Measurements from ENCODE around the gene KRT3.
A peak's percentile ranks its signal among the peaks of the same experiment; 100 is the strongest.

Gene KRT3

DNA sequence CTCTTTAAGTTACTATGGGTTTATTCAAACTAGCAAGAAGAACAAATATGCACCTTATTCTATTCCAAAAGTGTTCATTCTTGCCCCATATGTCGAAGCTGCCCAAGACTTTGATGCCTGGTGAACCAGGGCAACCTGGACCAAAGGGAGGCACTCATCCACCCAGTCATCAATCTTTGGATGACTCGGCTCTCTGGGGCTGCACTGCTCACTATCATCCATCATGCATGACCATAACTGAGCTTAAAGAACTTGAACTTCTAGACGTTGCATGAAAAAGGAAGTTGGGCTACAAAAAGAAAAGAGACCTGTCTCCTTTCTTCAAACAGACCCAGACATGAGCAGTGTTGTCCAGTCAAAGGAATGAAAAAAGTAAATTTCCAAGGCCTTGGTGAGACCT, 16.8 kb upstream of the KRT3 start:
- CTCF ChIA-PET, result interaction anchor here (0.8 kb wide), 1 partner anchor 232 kb away, joined by 3 read pairs; no protein-coding TSS in a partner anchor
- DNase-seq, result peak in 1 of 3 donors; percentile 5

DNA sequence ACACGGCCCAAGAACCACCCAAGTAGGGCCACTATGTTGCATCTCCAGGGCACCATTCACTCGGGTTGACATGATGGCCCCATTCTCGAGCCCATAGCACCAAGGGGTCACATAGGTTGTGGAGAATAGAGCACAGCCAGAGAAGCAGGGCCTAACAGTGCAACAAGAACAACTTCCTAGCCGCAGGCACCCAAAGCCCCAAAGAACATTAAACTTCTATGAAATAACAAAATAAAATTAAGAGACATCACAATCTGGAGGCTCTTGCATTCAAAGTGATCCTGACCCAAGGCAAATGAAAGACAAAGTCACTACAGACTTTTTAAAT, 16.1 kb upstream of the KRT3 start:
- Histone ChIP-seq H3K36me3 (ENCODE audit: control insufficient read depth in 4 of 4, insufficient read depth in 4 of 4, low read length in 3 of 4) (no peaks in the 10 kb centered on the region), H3K4me1 (ENCODE audit: control extremely low read depth in 1 of 4, control insufficient read depth in 4 of 4, insufficient read depth in 4 of 4, low read length in 3 of 4) (no peaks in the 10 kb centered on the region), H3K27ac (ENCODE audit: insufficient read depth in 1 of 2, low read depth in 1 of 2, low read length in 2 of 2, poor library complexity in 1 of 2, severe bottlenecking in 2 of 2) (no peak overlapping the region), H3K27me3 (replicated peaks in 2 of 5; ENCODE audit: control insufficient read depth in 4 of 5, insufficient read depth in 5 of 5, low read length in 4 of 5) (peaks cover 0 to 3% (median 0%) of the 10 kb centered on the region in 5 experiments), H3K4me3 (ENCODE audit: control insufficient read depth in 1 of 7, extremely low read depth in 1 of 7, insufficient read depth in 4 of 7, low read depth in 2 of 7, low read length in 6 of 7) (no peak overlapping the region), H3K9me3 (ENCODE audit: control extremely low read depth in 1 of 5, control insufficient read depth in 4 of 5, insufficient read depth in 2 of 5, low read depth in 1 of 5, low read length in 4 of 5) (no peaks in the 10 kb centered on the region)
- 82% methylated on average over 4 of the region's 4 CpGs for whole genome bisulfite sequencing (ENCODE audit: insufficient coverage)
- DNase-seq, result no peak
- POLR2A ChIA-PET, result interaction anchor here (0.5 kb wide), 1 partner anchor 51 kb away, joined by 3 read pairs; no protein-coding TSS in a partner anchor
- CTCF ChIA-PET, result interaction anchor here (0.8 kb wide), 1 partner anchor 231 kb away, joined by 3 read pairs; no protein-coding TSS in a partner anchor

More for the DNA sequence above, 16.8 kb upstream of the KRT3 start:
- POLR2A ChIA-PET, result no interaction called here
- Histone ChIP-seq H3K9me3 (ENCODE audit: control extremely low read depth in 1 of 5, control insufficient read depth in 4 of 5, insufficient read depth in 2 of 5, low read depth in 1 of 5, low read length in 4 of 5) (no peaks in the 10 kb centered on the region), H3K27me3 (replicated peaks in 2 of 5; ENCODE audit: control insufficient read depth in 4 of 5, insufficient read depth in 5 of 5, low read length in 4 of 5) (peaks cover 0 to 3% (median 0%) of the 10 kb centered on the region in 5 experiments), H3K36me3 (ENCODE audit: control insufficient read depth in 4 of 4, insufficient read depth in 4 of 4, low read length in 3 of 4) (no peaks in the 10 kb centered on the region), H3K4me1 (ENCODE audit: control extremely low read depth in 1 of 4, control insufficient read depth in 4 of 4, insufficient read depth in 4 of 4, low read length in 3 of 4) (no peaks in the 10 kb centered on the region), H3K4me3 (ENCODE audit: control insufficient read depth in 1 of 7, extremely low read depth in 1 of 7, insufficient read depth in 4 of 7, low read depth in 2 of 7, low read length in 6 of 7) (no peak overlapping the region), H3K27ac (ENCODE audit: insufficient read depth in 1 of 2, low read depth in 1 of 2, low read length in 2 of 2, poor library complexity in 1 of 2, severe bottlenecking in 2 of 2) (no peak overlapping the region)
- WGBS (ENCODE audit: insufficient coverage), result 42% methylated on average over 2 of the region's 3 CpGs

DNA sequence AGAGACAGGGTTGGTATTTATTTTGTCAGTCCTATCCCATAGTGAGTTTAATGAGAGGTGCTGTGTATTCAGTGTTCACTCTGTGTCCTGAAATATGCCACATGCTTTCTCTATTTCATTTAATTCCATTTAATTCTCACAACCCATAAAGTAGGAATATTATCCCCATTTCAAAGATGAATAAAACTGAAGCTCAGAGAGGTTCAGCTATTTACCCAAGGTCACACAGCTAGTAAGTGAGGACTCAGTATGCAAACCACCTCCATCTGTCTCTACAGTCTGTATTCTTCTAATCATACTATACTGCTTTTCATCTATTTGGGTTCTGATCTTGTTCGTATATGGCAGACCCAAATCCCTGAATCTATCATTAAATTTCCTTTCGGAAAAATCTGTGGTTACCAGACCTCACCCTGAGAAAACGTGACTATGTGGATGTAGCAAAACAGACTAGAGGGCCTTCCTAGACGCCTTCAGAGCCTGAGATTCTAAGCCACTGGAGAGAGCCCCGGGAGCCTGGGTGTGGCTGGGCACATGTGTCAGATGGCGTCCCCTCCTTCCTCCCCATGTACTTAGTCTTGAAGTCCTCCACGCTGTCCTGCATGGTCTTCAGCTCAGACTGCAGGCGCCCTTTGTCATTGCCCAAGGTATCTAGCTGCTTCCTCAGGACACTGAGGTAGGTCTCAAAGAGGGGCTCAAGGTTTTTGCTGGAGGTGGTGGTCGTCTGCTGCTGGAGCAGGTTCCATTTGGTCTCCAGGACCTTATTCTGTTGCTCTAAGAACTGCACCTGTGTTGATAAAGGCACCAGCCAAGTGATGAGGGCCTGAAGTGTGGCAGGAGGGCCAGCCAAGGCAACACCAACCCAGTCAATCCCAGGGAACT, 15.5 kb upstream of the KRT3 start:
- peaks cover 0 to 3% (median 0%) of the 10 kb centered on the region in 5 experiments for H3K27me3 ChIP-seq (replicated peaks in 2 of 5; ENCODE audit: control insufficient read depth in 4 of 5, insufficient read depth in 5 of 5, low read length in 4 of 5)
- no peaks in the 10 kb centered on the region for H3K36me3 ChIP-seq (ENCODE audit: control insufficient read depth in 4 of 4, insufficient read depth in 4 of 4, low read length in 3 of 4)
- H3K9me3 ChIP-seq (ENCODE audit: control extremely low read depth in 1 of 5, control insufficient read depth in 4 of 5, insufficient read depth in 2 of 5, low read depth in 1 of 5, low read length in 4 of 5), result no peaks in the 10 kb centered on the region
- ChIA-PET POLR2A (interaction anchor here (0.5 kb wide), 1 partner anchor 51 kb away, joined by 3 read pairs; no protein-coding TSS in a partner anchor), CTCF (no interaction called here)
- H3K27ac ChIP-seq (ENCODE audit: insufficient read depth in 1 of 2, low read depth in 1 of 2, low read length in 2 of 2, poor library complexity in 1 of 2, severe bottlenecking in 2 of 2), result no peak overlapping the region
- H3K4me3 ChIP-seq (ENCODE audit: control insufficient read depth in 1 of 7, extremely low read depth in 1 of 7, insufficient read depth in 4 of 7, low read depth in 2 of 7, low read length in 6 of 7), result no peak overlapping the region
- H3K4me1 ChIP-seq (ENCODE audit: control extremely low read depth in 1 of 4, control insufficient read depth in 4 of 4, insufficient read depth in 4 of 4, low read length in 3 of 4), result no peaks in the 10 kb centered on the region
- 93% methylated on average over 8 of the region's 9 CpGs for WGBS (ENCODE audit: insufficient coverage)
- no peak for DNase-seq

DNA sequence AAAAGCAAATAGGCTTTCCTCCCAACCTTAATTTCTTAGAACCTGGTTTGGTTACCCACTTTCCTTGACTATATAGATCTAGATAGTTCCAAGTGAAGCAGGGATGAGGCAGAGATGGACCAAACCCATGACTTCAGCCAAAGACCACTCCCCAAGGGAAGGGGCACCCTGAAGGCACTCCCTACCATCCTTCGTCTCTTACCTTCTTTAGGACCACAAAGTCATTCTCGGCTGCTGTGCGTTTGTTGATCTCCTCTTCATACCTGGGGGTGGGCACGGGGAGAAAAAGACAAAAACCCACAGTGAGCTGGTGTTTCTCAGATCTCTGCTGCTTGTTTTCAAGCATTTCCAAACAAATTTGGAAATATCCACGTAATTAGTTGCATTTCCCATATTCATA, 14.6 kb upstream of the KRT3 start:
- Histone ChIP-seq H3K36me3 (ENCODE audit: control insufficient read depth in 4 of 4, insufficient read depth in 4 of 4, low read length in 3 of 4) (no peaks in the 10 kb centered on the region), H3K27ac (ENCODE audit: insufficient read depth in 1 of 2, low read depth in 1 of 2, low read length in 2 of 2, poor library complexity in 1 of 2, severe bottlenecking in 2 of 2) (no peak overlapping the region), H3K4me3 (ENCODE audit: control insufficient read depth in 1 of 7, extremely low read depth in 1 of 7, insufficient read depth in 4 of 7, low read depth in 2 of 7, low read length in 6 of 7) (no peak overlapping the region), H3K4me1 (ENCODE audit: control extremely low read depth in 1 of 4, control insufficient read depth in 4 of 4, insufficient read depth in 4 of 4, low read length in 3 of 4) (no peaks in the 10 kb centered on the region), H3K9me3 (ENCODE audit: control extremely low read depth in 1 of 5, control insufficient read depth in 4 of 5, insufficient read depth in 2 of 5, low read depth in 1 of 5, low read length in 4 of 5) (no peaks in the 10 kb centered on the region), H3K27me3 (replicated peaks in 2 of 5; ENCODE audit: control insufficient read depth in 4 of 5, insufficient read depth in 5 of 5, low read length in 4 of 5) (peaks cover 0 to 3% (median 0%) of the 10 kb centered on the region in 5 experiments)
- 67% methylated on average over 3 of the region's 5 CpGs for WGBS (ENCODE audit: insufficient coverage)
- CTCF ChIA-PET, result interaction anchor here (0.9 kb wide), 1 partner anchor 13 kb away, joined by 3 read pairs; no protein-coding TSS in a partner anchor
- DNase-seq, result no peak
- POLR2A ChIA-PET, result interaction anchor here (0.7 kb wide), 1 partner anchor 68 kb away, joined by 3 read pairs; no protein-coding TSS in a partner anchor

DNA sequence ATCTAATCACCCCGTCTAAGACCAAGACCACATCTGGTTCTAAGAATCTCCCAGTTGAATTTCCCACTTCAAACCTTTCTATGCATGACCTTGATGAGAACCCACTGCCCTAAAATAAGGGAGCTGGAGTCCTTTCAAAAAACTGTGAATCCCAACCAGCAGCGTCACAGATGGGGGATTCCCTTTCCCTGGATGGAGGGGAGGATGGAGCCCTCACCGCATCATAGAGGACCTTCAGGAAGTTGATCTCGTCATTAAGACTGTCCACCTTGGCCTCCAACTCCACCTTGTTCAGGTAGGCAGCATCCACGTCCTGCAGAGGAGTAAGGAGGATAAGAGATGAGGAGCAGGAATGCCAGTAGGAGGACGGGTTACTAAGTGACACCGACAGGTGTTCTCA, 13.2 kb upstream of the KRT3 start:
- no peak overlapping the region for H3K27ac ChIP-seq (ENCODE audit: insufficient read depth in 1 of 2, low read depth in 1 of 2, low read length in 2 of 2, poor library complexity in 1 of 2, severe bottlenecking in 2 of 2)
- DNase-seq, result no peak
- no peaks in the 10 kb centered on the region for H3K4me1 ChIP-seq (ENCODE audit: control extremely low read depth in 1 of 4, control insufficient read depth in 4 of 4, insufficient read depth in 4 of 4, low read length in 3 of 4)
- H3K9me3 ChIP-seq (ENCODE audit: control extremely low read depth in 1 of 5, control insufficient read depth in 4 of 5, insufficient read depth in 2 of 5, low read depth in 1 of 5, low read length in 4 of 5), result no peaks in the 10 kb centered on the region
- ChIA-PET POLR2A (no interaction called here), CTCF (interaction anchor here (2.6 kb wide), 1 partner anchor 13 kb away, joined by 7 read pairs; the partner anchor contains the start of gene KRT3)
- H3K36me3 ChIP-seq (ENCODE audit: control insufficient read depth in 4 of 4, insufficient read depth in 4 of 4, low read length in 3 of 4), result no peaks in the 10 kb centered on the region
- WGBS (ENCODE audit: insufficient coverage), result 78% methylated on average over 6 of the region's 7 CpGs
- H3K27me3 ChIP-seq (replicated peaks in 2 of 5; ENCODE audit: control insufficient read depth in 4 of 5, insufficient read depth in 5 of 5, low read length in 4 of 5), result peaks cover 0 to 3% (median 0%) of the 10 kb centered on the region in 5 experiments
- H3K4me3 ChIP-seq (ENCODE audit: control insufficient read depth in 1 of 7, extremely low read depth in 1 of 7, insufficient read depth in 4 of 7, low read depth in 2 of 7, low read length in 6 of 7), result no peak overlapping the region

DNA sequence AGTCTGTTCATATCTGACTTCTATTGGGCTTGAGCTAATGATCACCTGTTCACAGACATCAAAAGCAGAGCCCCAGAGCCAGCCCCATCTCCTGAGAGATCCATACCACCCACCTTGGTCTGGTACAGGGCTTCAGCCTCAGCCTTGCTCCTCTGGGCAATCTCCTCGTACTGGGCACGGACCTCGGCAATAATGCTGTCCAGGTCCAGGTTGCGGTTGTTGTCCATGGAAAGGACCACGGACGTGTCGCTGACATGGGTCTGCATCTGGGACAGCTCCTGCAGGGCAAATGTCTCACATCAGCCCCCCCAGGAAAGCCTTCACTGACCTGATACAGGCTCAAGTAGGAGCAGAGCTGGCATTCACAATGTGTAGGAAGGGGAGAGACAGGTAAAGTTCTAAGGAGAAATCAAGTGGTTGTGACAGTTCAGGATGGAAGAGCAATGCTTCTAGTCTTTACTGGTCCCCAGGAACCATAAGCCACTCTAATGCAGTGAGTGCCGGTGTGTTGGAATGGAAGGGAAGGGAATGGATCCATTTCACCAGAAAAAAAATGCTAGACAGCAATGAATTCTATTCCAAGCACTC, 12.8 kb upstream of the KRT3 start:
- H3K4me1 ChIP-seq (ENCODE audit: control extremely low read depth in 1 of 4, control insufficient read depth in 4 of 4, insufficient read depth in 4 of 4, low read length in 3 of 4), result no peaks in the 10 kb centered on the region
- no peak overlapping the region for H3K27ac ChIP-seq (ENCODE audit: insufficient read depth in 1 of 2, low read depth in 1 of 2, low read length in 2 of 2, poor library complexity in 1 of 2, severe bottlenecking in 2 of 2)
- 98% methylated on average over 7 of the region's 8 CpGs for WGBS (ENCODE audit: insufficient coverage)
- no peaks in the 10 kb centered on the region for H3K9me3 ChIP-seq (ENCODE audit: control extremely low read depth in 1 of 5, control insufficient read depth in 4 of 5, insufficient read depth in 2 of 5, low read depth in 1 of 5, low read length in 4 of 5)
- H3K4me3 ChIP-seq (ENCODE audit: control insufficient read depth in 1 of 7, extremely low read depth in 1 of 7, insufficient read depth in 4 of 7, low read depth in 2 of 7, low read length in 6 of 7), result no peak overlapping the region
- no peaks in the 10 kb centered on the region for H3K36me3 ChIP-seq (ENCODE audit: control insufficient read depth in 4 of 4, insufficient read depth in 4 of 4, low read length in 3 of 4)
- ChIA-PET POLR2A (no interaction called here), CTCF (interaction anchor here (0.7 to 2.6 kb wide), 2 partner anchors 8 to 13 kb away, joined by 3 to 7 read pairs; partner anchors contain the start of gene KRT3)
- no peak for DNase-seq
- H3K27me3 ChIP-seq (replicated peaks in 2 of 5; ENCODE audit: control insufficient read depth in 4 of 5, insufficient read depth in 5 of 5, low read length in 4 of 5), result peaks cover 0 to 3% (median 0%) of the 10 kb centered on the region in 5 experiments

All from common myeloid progenitor, CD34-positive (primary cell).